Stimulated activated naive CD4-positive, alpha-beta T cell treated with Interleukin-2 at 50 U/mL for 16 hours (primary cell): ENCODE measurements around the gene TLK1.

Experiments used
- DNase-seq: peaks from one replicate; lab custom pipeline; 2025; lab: John Stamatoyannopoulos, UW

Gene TLK1

DNA sequence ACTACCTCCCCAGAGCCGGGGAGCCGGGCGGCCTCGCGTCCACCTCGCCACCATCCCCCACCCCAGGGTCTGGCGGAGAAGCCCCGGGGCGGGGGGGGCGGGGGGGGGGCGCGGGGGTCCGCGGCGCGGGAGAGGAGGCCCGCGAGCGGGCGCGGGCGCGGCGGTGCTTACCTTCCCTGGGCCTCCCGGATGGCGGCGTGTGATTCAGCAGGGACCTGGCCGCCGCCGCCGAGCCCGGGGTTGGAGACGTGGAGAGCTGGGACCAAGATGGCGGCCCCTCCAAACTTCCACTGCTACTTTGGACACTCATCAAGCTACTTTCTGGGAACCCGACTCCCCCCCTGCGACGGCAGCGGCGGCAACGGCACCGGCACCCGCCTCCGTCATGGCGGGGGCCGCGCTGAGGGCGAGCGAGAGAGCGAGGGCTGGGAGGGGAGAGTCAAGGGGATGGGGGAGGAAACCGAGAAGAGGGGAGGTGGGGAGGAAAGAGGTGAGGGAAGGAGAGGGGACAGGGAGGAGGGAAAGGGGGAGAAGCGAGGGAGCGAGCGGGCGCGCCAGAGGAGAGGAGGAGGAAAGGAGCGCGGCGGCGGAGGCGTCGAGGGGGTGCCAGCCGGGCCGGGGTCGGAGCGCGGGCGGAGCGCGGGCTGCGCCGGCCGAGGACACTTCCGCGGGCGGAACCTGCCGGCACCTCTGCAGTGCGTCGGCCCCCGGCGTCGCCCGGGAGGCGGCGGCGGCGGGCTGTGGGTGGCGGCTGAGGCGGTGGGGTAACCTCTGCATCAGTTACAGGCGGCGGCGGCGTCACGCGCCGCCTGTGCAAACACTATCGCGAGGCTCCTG is at the start of gene TLK1:
TLK1 (minus strand) TSS at position 775 of the 837 bp plus-strand sequence; CDS start at position 310, 465 bp downstream.
- peak; percentile 69 for DNase-seq

DNA sequence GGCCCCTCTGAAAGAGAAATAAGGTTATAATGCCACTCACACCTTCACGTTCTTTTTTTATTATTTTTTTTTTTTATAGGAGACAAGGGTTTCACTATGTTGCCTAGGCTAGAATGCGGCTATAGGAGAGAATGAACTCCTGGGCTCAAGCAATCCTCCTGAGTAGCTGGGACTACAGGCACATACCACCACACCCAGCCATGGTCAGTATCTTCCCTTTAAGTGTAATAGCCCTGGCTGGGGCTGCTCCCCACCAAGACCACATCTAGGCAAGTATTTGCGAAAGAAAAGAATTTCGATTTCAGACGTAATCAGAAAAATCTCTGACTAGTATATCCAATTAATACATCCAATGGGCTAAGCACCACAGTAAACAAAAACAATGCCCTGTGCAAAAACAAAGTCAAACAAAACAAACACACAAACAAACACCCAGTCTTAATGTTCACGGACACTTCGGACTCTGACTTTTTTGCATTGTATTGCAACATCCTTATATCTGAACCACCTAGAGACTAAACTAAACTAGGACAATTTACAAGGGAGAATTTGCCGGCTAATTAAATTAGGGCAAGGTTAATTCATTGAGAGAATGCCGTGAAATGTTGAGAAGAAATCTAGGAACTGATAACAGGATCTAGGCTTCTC is 49.6 kb upstream of the TLK1 start:
- no peak for DNase-seq

DNA sequence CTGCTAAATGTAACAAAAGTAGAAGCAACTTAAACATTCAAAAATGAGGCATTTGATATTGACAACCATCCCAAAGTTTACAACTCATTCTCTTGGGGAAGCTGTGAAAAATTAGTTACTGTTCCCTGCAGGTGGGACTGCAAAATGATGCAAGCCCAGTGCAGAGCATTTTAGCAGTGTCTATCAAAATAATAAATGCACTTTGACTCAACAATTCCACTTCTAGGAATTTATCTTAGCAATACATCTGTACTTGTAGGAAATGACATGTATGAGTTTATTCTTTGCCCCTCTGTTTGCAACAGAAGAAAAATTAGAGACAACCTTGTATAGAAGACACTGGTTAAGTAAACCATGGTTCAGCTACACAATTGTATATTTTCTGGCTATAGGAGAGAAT is 48.0 kb upstream of the TLK1 start:
- no peak for DNase-seq

DNA sequence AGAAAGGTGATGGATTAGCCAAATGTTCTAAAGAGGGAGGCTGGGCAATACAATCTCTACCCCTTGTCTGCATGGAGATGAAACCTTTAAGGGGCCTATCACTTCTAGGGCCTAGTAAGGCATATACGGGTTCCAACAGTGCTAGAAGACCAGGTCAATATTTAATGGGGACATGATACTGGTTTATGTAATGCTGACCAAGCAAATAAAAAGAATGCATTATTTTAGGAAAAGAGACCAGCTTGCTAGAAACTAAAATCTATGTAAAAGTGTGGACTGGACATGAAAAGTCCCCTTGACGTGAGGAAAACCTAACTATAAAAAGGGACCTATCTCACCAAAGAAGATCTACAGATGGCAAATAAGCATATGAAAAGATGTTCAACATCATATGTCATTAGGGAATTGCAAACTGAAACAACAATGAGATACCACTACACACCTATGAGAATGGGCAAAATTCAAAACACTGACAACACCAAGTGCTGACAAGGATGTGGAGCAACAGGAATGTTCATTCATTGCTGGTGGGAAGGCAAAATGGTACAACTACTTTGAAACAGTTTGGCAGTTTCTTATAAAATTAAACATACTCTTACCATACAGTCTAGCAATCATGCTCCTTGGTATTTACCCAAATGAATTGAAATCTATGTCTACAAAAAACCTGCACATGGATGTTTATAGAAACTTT is 45.9 kb upstream of the TLK1 start:
- no peak for DNase-seq

DNA sequence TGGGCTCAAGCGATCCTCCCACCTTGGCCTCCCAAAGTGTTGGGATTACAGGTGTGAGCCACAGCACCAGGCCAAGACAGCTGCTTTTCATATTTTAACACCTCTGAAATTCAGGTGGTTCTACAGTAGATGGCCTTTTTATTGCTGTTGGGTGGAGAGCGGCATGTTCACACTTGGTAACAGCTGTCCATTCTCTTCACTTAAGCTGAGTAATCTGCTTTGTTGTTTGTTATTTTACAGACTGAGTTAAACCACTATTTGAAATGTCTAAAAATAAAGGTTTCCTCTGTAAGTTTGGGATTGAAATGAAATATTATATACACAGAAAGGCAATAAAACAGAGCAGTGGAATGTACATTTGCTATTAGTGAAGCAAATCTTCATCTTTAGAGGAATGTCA is 44.9 kb upstream of the TLK1 start:
- no peak for DNase-seq

DNA sequence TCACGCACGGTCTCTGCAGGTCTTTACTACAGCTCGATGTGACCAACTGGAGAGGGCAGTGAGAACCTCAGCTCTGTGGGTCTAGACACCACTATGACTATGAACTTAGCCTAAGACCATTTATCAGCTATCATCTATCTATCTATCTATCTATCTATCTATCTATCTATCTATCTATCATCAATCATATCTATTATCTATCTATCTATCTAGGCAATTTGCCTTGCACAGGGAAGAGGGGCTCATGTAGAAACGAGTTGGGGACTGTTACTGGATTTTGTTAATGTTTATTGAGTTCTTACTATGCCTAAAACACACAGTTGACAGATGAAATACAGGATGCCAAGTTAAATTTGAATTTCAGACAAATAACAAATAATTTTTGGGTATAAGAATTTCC is 41.1 kb upstream of the TLK1 start:
- DNase-seq: no peak

DNA sequence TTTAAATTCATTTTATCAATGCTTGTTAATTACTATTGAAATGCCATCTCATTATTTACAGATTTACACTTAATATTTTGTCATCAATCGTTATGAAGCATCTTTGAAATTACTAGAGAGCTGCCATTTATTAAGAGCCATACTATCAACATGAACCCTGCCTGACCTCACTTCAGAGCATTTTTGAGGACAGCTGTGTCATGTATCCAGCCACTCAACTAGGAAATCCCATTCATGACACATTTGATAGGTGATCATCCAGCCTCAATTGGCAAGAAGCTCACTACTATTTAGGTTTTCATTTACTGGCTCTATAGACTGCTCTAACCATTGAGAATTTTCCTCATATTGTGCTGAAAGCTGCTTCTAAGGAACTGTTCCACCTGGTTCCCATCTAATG is 40.6 kb upstream of the TLK1 start:
- DNase-seq: no peak

DNA sequence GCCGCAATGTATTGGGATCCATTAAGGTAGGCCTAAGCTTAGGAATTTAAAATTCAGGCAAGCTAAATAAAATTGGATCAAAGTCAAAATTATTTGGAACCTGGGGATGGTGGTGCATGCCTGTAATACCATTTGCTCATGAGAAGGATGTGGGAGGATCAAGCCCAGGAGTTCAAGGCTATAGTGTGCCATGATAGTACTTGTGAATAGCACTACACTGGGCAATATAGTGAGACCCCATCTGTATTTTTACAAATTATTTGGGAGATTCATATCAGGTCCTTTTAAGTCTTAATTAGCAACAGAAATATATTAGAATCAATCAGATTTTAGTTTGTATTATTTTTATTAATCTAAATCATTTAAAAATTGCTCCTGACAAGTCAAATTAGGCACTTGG is 39.8 kb upstream of the TLK1 start:
- no peak for DNase-seq

DNA sequence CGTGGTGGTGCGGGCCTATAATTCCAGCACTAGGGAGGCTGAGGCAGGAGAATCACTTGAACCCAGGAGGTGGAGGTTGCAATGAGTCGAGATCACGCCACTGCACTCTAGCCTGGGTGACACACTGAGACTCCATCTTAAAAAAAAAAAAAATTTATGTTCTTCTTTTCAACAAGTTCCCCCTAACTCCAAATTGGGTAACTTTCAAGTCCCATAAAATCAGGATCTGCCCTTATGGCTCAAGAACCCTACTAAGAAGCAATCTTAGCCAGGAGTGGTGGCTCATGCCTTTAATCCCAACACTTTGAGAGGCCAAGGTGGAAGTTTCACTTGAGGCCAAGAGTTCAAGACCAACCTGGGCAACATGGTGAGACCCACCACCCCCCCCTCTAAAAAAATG is 30.3 kb upstream of the TLK1 start:
- DNase-seq: no peak

DNA sequence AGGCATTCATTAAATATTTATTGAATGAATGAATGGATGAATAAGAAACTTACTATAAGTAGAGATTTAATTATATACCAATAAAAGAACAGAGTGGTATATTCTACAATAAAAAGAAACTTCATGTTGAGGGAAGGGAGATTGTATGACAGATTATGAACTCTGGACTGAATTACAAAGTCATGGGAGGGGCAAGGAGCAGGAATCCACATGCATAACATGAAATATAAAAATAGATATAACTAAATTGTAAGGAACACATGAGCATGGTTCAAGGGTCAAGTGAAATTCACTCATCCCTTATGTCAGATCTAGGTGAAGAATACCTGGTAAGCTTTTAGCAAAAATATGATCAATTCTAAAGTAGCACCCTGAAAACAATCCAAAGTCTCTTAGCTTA is 27.1 kb upstream of the TLK1 start:
- no peak for DNase-seq

DNA sequence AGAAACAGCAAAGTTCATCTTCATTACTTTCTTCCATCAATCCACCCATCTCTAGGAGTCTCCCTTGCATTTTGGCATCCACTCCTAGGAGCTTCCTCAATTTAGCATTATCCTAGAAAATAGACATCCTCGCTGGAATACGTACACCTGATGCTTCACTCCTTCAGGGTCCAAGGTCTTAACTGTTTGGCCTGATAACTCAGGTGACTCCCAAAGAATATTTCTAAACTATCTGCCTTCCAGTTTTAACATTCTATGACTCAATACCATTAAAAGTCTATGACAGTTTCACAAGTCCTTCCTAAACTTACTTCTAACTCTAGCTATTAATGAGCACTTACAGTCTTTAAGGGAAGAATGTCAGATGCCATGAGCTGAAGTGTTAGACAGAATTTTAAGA is 26.5 kb upstream of the TLK1 start:
- no peak for DNase-seq

DNA sequence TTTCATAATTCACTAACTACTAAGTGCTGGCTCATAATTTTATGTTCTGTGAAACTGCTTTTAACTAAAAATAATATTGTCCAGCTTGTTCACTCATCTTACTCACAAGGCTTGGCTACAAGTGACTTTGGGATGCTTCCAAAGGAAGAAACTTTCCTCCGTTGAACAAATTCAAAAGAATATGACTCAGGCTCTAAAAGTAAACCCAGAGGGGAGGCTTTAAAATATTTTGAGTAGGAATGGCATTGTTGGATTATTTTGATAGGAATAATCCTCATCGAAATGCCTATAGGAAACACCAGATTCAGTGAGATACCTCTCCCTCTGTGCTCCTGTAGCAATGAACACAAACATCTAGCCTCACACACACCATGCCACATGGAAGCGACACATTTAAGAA is 25.2 kb upstream of the TLK1 start:
- DNase-seq: no peak

DNA sequence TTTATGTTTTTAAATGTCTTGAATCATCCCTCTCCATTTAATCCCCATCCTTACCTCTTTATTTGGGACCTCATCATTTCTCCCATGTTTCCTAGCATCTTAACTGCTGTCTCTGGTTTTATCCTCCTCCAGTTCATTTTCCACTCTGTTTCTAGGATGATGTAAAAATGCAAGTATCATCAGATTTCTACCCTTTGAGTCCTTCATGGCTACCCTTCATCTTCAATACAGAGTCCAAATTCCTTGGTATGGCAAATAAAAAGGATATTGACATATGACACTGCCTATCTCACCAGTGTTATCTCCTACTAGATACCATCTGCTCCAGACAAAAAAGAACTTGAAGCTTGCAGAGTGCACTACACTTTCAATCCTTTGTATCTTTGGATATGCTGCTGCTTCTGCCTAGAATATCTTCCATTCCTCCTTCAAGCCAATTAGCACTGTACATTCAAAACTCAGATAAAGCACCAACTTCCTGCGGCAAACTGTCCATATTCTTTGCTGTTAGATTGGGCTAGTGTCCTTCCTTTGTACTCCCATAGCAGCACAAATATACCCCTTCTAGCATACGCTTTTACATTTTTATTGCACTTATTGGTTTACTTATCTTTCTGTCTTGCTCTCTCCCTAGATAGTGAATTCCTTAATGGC is 24.6 kb upstream of the TLK1 start:
- DNase-seq: no peak

DNA sequence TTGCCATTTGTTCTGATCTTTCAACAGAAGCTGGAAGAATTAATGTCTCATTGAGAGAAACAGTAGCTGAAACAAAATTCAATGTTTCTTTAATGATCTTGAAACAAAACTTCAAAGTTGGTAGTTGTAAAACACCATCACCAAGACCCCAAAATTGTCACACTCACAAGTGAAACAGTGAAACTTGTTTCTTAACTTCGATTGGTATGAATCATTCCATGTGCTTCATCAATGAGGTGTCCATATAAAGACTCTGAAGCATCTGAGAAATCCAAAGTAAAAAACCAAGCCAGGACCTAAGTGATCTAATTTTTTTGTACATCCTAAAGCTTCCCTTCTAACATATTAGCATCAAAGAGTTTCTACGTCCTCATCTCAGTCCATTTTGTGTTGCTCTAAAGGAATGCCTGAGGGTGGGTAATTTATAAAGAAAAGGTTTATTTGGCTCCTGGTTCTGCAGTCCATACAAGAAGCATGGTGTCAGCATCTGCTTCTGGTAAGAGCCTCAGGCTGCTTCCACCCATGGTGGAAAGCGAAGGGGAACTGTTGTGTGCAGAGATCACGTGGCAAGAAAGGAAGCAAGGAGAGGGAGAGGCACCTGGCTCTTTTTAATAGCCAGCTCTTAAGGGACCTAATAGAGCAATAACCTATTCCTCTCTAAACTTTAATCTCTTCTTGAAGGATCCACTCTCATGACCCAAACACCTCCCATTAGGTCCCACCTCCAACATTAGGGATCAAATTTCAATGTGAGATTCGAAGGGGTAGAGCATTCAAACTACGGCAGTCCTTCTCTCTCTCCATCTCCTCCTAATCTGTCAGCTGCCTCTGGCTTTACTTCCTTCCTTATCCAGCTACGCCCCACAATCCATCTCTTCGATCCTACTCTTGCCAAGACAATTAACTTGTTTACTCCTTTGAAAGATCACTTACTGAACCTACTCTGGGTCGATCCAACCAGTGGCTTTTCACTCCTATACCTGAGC is 20.7 kb upstream of the TLK1 start:
- DNase-seq: no peak

DNA sequence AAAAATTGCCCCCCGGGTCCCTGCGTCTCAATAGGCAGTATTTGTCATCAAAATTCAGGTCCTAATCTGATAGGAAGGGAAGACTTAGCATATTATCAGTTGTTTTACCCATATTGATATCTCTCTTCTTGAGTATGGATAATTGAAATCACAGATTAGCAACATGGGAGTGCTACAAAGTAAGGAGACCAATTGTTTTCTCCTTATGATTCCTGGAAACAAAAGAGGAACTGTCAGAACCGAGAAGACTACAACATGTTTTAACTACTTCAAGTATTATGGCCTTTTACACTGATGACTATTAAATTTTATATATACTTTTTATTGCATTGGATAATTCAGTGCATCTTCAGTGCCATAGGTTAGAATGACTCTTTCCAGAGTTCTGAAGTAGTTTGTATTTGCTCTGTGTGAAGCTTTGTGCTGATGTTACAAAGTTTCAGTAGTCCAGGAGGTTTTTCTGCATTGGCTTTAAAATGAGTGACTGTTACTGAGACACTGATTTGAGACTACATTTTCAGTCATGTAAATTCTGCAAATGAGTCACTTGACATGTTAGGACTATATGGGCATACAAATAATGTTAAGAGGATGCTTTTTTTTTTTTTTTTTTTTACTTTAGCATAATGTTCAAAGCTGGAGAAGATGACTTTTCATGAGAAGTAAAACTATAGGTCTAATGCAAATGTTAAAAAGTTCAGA is 19.7 kb upstream of the TLK1 start:
- no peak for DNase-seq

DNA sequence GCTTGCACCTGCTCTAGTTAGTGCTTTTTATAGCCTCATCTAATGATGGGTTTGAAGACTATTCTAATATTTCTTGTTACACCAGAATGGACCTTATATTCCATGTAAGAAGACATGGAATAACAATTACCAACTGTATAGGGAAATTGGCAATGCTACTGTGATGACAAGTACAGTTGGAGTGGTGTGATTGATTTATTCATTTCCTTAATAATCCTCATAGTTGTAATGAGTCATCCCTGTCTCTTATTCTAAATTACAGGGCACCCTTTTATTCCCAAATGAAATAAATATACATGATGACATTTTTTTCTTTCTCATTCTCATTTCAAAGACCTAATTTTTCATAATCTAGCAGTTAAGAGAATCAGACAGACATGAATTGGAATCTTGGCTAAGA is 18.3 kb upstream of the TLK1 start:
- DNase-seq: no peak

DNA sequence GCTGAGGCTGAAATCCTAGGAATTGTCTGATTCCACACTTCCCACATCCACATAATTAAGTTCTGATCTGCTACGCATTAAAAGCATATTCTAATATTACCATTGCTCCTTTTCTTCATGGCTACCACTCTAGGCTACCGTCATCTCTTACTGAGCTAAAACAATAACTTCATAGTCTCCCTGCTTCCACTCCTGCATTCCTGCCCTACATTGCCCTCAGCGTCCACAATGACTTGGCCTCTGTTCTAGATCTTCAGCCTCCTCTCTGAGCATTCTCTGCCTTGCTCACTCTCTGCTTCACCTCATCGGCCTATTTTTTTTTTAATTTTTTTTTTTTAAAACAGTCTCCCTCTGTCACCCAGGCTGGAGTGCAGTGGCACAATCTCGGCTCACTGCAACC is 15.8 kb upstream of the TLK1 start:
- DNase-seq: no peak

DNA sequence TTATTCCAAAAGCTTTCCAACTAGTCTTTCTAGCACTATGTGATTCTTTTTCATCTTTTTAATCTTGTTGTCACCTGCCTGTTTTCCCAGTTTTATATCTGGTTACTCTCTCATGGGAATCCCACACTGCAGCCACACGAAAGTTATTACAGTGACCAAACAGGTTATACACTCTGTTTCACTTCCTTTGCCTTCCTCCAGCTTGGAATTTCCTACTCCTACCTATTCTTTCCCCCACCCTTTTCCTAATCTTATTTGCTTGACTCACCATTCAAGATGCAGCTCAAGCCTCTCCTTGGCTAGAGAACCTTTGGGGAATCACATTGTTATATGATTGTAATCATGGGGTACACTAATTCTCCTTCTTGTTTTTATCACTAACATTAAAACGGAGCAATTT is 13.4 kb upstream of the TLK1 start:
- DNase-seq: no peak

DNA sequence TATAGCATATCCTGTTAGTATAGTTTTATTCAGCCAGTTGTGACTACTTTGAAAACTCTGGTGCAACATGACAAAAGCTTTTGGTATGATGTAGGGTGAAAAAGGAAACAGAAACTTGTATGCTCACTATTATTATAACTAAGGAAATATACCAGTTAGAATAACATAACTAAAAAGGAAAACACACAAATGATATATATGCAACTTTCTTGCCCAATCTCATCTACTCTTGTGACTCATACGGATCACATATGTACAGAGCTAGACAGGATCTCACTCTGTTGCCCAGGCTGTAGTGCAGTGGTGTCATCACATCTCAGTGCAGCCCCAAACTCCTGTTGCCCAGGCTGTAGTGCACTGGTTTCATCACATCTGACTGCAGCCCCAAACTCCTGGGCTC is 12.4 kb upstream of the TLK1 start:
- no peak for DNase-seq

DNA sequence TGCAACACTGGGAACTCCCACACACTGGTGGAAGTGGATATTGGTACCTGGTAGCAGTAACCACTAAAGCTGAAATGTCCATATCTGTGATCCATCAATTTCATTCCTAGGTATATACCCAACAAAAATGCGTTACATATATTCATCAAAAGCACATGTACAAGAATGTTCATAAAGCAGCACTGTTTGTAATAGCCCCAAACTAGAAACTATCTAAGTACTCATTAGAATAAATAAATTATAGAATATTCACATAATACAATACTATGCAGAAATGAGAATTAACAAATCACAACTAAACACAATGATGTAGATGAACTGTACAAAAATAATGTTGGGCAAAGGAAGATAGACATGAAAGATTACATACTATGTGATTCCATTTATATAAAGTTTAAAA is 11.1 kb upstream of the TLK1 start:
- DNase-seq: no peak

DNA sequence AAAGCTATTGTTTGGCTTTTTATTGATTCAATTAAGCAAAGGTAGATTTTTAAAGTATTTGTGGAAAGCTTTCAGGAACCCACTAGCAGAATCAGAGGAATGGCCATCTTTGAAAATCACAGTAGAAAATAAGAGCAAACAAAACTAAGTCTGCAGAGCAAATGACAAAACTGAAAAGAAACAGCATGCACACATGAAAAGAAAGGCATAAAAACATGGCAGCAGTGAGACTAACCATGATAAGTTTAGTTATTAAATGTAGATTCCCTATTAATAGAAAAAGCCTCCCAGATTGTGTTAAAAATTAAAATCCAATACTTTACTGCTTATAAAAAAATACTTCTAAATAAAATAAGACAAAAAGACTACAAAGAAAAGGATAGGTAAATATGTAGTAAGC is 9.1 kb upstream of the TLK1 start:
- no peak for DNase-seq
